Activated T-cell treated with anti-CD3 and anti-CD28 coated beads, Interleukin-2, amount 50 U/mL, for 4 hours (primary cell): Measurements from ENCODE around the gene ERFE. TPM values are rescaled to one million over a fixed set of nuclear protein-coding genes. Genes with fewer than 3 reads are reported as not detected.

Experiments
- ATAC-seq, 2 donors: fragments of 200-7000 bp; cut with Tn5 transposase; one replicate each; pipeline ENCODE4 v1.10.0; 2021
- DNase-seq: peaks from one replicate; pipeline ENCODE4 v3.0.0-alpha.2; 2020
- H3K27me3 Mint-ChIP-seq: one replicate; pipeline ENCODE4 v1.8.0; 2021; ENCODE audit warnings: low read depth, mixed read lengths
- H3K36me3 Mint-ChIP-seq: one replicate; pipeline ENCODE4 v1.8.0; 2022; ENCODE audit warnings: mixed read lengths; ENCODE audit not compliant: insufficient read depth
- H3K4me1 Mint-ChIP-seq: one replicate; pipeline ENCODE4 v1.8.0; 2021; ENCODE audit warnings: low read depth, mixed read lengths
- H3K4me3 Mint-ChIP-seq: one replicate; pipeline ENCODE4 v1.8.0; 2021; ENCODE audit warnings: mild to moderate bottlenecking, moderate library complexity, mixed read lengths
- H3K9me3 Mint-ChIP-seq: one replicate; pipeline ENCODE4 v1.8.0; 2021; ENCODE audit warnings: mixed read lengths
- total RNA-seq, 3 donors: library from RNA; stranded (reverse); gene quantifications; one replicate each; pipeline ENCODE4 v1.2.1, GENCODE V29; 2021

ERFE gene
- total RNA-seq, 3 donors from 2014 or later = 0.13 to 0.91 (median 0.22) TPM

- ATAC-seq (no peak), DNase-seq (no peak)
- Mint-ChIP-seq H3K4me3 (no peak overlapping the region), H3K36me3 (no peaks in the 10 kb centered on the region), H3K4me1 (no peaks in the 10 kb centered on the region), H3K9me3 (no peaks in the 10 kb centered on the region), H3K27me3 (peaks cover 2% of the 10 kb centered on the region)
Measured at GRCh38 chr2:238123218-238123971, 35.4 kb upstream of the ERFE start.

DNA sequence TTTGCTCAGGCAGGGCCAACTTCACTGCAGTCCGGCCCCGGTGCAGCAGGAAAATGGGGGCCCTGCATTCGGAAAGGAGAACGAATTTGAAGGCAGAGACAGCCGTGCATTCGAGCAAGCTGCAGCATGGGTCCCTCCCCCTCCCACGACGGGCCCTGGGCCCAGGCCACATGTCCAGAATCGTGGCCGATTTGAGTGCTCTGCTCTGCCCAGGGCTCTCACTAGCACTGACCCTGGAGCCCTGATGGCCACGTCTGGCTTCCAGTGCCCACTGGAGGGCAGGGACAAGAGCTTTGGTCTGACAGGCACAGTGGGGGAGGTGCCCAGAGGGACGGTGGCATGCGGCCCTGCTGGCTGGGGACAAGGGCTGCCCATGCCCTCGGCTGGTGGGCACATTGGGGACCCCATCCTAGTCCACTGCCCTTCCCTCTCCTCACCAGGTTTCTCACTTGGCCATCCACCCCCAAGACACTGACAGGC is 34.7 kb upstream of the ERFE start:
- Mint-ChIP-seq H3K9me3 (no peaks in the 10 kb centered on the region), H3K36me3 (no peaks in the 10 kb centered on the region), H3K27me3 (peaks cover 1% of the 10 kb centered on the region), H3K4me3 (no peak overlapping the region), H3K4me1 (no peaks in the 10 kb centered on the region)
- ATAC-seq (no peak), DNase-seq (no peak)

DNA sequence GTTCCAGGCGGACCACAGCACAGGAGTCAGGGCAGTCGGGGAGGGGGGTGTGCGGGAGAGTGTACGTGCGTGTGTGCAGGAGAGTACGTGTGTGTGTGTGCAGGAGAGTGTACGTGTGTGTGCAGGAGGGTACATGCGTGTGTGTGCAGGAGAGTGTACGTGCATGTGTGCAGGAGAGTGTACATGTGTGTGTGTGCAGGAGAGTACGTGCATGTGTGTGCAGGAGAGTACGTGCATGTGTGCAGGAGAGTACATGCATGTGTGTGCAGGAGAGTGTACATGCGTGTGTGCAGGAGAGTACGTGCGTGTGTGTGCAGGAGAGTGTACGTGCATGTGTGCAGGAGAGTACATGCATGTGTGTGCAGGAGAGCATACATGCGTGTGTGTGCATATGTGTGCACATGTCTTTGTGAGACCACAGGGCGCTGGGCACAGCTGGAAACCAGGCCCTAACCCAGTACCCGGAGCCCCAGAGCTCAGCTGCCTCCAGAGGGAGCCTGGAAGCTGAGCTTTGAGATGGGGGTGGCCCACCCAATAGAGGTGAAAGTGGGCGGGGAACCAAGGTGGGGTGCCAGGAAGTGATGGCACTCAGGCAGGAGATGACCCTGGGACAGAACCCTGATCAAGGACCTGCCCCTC is 34.2 kb upstream of the ERFE start:
- DNase-seq (no peak), ATAC-seq (no peak)
- Mint-ChIP-seq H3K9me3 (no peaks in the 10 kb centered on the region), H3K36me3 (no peaks in the 10 kb centered on the region), H3K27me3 (no peaks in the 10 kb centered on the region), H3K4me1 (no peaks in the 10 kb centered on the region), H3K4me3 (no peak overlapping the region)

GRCh38 chr2:238125127-238125885 is 33.5 kb upstream of the ERFE start:
- no peaks in the 10 kb centered on the region for H3K9me3 Mint-ChIP-seq
- H3K4me1 Mint-ChIP-seq = no peaks in the 10 kb centered on the region
- no peaks in the 10 kb centered on the region for H3K27me3 Mint-ChIP-seq
- ATAC-seq = no peak
- no peak overlapping the region for H3K4me3 Mint-ChIP-seq
- H3K36me3 Mint-ChIP-seq = no peaks in the 10 kb centered on the region
- DNase-seq = no peak

DNA sequence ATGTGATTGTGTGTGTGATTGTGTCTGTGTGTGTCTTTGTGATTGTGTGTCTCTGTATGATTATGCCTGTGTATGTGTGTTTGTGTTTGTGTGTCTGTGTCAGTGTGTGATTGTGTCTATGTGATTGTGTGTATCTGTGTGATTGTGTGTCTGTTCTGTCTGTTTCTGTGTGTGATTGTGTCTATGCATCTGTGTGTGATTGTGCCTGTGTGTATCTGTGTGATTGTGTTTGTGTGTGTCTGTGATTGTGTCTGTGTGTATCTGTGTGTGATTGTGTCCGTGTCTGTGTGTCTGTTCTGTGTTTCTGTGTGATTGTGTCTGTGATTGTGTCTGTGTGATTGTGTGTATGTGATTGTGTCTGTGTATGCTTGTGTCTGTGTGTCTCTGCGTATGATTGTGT is 32.4 kb upstream of the ERFE start:
- Mint-ChIP-seq H3K9me3 (no peaks in the 10 kb centered on the region), H3K27me3 (no peaks in the 10 kb centered on the region), H3K36me3 (no peaks in the 10 kb centered on the region), H3K4me1 (no peaks in the 10 kb centered on the region), H3K4me3 (no peak overlapping the region)
- DNase-seq = no peak
- ATAC-seq = no peak

DNA sequence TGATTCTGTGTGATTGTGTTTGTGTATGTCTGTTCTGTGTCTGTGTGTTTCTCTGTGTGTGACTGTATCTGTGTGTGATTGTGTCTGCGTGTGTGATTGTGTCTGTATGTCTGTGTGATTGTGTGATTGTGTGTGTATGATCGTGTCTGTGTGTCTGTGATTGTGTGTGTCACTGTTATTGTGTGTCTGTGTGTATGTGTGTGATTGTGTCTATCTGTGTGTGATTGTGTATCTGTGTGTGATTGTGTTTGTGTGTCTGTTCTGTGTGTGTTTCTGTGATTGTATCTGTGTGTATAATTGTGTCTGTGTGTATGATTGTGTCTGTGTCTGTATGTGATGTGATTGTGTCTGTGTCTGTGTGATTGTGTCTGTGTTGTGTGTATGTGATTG is 32.0 kb upstream of the ERFE start:
- no peaks in the 10 kb centered on the region for H3K27me3 Mint-ChIP-seq
- no peaks in the 10 kb centered on the region for H3K36me3 Mint-ChIP-seq
- ATAC-seq = no peak
- H3K4me3 Mint-ChIP-seq = no peak overlapping the region
- no peaks in the 10 kb centered on the region for H3K9me3 Mint-ChIP-seq
- no peaks in the 10 kb centered on the region for H3K4me1 Mint-ChIP-seq
- DNase-seq = no peak

DNA sequence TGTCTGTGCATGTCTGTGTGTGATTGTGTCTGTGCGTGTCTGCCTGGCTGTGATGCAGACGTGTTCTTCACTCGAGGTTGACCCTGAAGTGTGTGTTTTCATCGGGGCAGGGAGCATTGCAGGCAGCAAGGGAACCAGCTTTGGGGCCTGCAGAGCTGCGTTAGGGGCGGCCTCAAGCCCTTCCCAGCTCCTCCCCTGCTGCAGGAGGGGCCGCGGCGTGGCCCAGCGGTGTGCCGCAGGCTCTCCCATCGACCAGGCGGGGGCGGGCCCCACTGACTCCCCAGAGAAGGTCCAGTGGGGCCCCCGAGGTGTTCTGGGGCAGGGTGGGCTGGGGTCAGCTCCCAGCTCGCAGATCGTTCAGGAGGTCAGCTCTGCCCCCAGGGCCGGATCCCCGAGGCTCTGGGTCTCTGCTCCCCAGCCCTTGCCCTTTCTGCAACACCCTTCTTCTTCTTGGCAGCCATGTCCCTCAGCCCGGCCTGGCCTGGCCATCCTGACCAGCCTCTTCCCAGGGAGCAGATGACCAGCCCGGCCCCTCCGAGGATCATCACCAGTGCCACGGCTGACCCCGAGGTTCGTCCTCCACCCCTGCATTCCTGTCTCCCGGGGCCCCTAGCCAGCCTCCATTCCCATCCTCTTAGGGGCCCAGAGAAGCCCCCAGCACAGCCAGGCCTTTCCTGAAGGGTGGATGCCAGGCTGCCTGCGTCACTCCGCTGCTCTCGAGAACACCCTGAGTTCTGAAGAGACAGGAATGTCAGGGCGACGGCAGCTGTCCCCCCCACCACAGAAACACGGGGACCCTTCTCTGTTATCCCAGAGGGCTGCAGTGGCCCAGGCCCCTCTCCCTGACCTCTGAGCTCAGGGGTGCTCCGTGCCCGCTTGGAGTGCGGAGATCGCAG is 31.4 kb upstream of the ERFE start:
- no peaks in the 10 kb centered on the region for H3K36me3 Mint-ChIP-seq
- H3K27me3 Mint-ChIP-seq = no peaks in the 10 kb centered on the region
- H3K9me3 Mint-ChIP-seq = no peaks in the 10 kb centered on the region
- no peak overlapping the region for H3K4me3 Mint-ChIP-seq
- H3K4me1 Mint-ChIP-seq = no peaks in the 10 kb centered on the region
- DNase-seq = no peak
- peak; percentile 61 to 65 for ATAC-seq

GRCh38 chr2:238128061-238128440 is 30.7 kb upstream of the ERFE start:
- ATAC-seq = no peak
- H3K27me3 Mint-ChIP-seq = no peaks in the 10 kb centered on the region
- H3K36me3 Mint-ChIP-seq = no peaks in the 10 kb centered on the region
- no peak overlapping the region for H3K4me3 Mint-ChIP-seq
- no peaks in the 10 kb centered on the region for H3K4me1 Mint-ChIP-seq
- no peak for DNase-seq
- H3K9me3 Mint-ChIP-seq = no peaks in the 10 kb centered on the region

DNA sequence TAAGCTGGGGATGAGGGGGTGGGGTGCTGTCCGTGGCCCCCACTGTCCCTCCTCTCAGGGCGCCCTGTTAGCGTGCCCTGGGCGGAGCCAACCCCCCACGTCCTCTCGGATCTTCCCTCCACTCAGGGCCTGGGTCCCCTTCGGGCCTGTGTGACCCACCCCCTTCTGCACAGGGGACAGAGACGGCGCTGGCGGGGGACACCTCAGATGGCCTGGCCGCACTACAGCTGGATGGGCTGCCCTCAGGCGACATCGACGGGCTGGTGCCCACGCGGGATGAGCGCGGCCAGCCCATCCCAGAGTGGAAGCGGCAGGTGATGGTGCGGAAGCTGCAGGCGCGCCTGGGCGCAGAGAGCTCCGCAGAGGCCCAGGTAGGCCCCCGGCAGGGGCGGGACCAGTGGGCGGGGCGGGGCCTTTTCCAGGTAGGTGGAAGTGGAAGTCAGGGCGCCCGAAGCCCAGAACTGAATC is 30.2 kb upstream of the ERFE start:
- H3K36me3 Mint-ChIP-seq = no peaks in the 10 kb centered on the region
- H3K9me3 Mint-ChIP-seq = no peaks in the 10 kb centered on the region
- ATAC-seq = no peak
- H3K4me1 Mint-ChIP-seq = no peaks in the 10 kb centered on the region
- DNase-seq = no peak
- H3K4me3 Mint-ChIP-seq = no peak overlapping the region
- H3K27me3 Mint-ChIP-seq = no peaks in the 10 kb centered on the region

DNA sequence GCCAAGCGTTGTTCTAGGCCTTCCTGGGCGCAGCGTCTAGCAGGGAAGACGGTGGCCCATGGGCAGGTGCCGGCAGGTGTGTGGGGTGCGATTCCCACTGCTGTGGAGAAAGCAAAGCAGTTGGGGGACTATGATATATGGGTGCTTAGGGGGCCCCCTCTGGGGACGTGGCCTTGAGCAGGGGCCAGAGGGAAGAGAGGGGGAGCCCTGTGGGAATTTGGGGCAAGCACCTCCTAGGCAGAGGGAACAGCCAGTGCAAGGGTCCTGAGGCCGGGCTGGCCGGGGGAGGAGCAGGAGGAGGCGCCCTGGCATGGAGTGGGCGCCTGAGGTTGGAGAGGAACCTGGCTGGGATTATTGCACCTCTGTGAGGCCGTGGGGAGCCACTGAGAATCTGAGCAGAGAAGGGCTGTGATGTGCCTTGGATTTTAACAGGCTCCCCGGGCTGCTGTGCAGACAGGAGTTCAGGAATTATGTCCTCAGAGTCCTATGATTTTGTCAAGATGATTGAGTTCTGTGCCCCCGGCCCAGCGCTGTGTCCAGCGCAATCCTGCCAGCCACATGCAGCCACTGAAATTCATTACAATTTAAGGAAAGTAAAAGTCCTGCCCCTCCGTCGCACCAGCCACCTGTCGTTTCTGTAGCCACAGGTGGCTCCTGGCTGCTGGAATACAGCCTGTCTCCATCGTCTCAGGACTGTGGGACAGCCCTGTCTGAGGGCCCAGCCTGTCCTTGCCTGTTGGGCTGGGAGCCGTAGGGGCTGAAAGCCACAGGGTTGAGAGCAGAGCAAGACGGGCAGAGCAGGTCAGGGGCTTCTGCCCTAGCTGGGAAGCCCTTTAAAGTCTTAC is 29.4 kb upstream of the ERFE start:
- Mint-ChIP-seq H3K27me3 (no peaks in the 10 kb centered on the region), H3K4me3 (no peak overlapping the region), H3K4me1 (no peaks in the 10 kb centered on the region), H3K9me3 (no peaks in the 10 kb centered on the region), H3K36me3 (no peaks in the 10 kb centered on the region)
- DNase-seq (no peak), ATAC-seq (no peak)

DNA sequence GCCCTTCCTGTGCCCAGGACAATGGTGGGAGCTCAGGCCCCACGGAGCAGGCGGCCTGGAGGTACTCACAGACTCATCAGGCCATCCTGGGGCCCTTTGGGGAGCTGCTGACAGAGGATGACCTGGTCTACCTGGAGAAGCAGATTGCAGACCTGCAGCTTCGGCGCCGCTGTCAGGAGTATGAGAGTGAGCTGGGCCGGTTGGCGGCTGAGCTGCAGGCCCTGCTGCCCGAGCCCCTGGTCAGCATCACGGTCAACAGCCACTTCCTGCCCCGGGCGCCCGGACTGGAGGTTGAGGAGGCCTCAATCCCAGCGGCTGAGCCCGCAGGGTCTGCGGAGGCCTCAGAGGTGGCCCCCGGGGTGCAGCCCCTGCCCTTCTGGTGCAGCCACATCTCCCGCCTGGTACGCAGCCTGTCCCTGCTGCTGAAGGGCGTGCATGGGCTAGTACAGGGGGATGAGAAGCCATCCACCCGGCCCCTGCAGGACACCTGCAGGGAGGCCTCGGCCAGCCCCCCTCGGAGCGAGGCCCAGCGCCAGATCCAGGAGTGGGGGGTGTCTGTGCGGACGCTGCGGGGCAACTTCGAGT is 28.6 kb upstream of the ERFE start:
- DNase-seq (no peak), ATAC-seq (no peak)
- Mint-ChIP-seq H3K4me1 (no peaks in the 10 kb centered on the region), H3K9me3 (no peaks in the 10 kb centered on the region), H3K27me3 (no peaks in the 10 kb centered on the region), H3K4me3 (no peak overlapping the region), H3K36me3 (no peaks in the 10 kb centered on the region)

- DNase-seq = no peak
- Mint-ChIP-seq H3K4me1 (no peaks in the 10 kb centered on the region), H3K27me3 (no peaks in the 10 kb centered on the region)
Measured at GRCh38 chr2:238130696-238131628, 27.8 kb upstream of the ERFE start.

More at GRCh38 chr2:238130696-238131628, 27.8 kb upstream of the ERFE start:
- no peak for ATAC-seq
- Mint-ChIP-seq H3K4me3 (no peak overlapping the region), H3K9me3 (no peaks in the 10 kb centered on the region), H3K36me3 (no peaks in the 10 kb centered on the region)
